Mammary epithelial cell (primary cell): ENCODE measurements around the gene CYFIP1.

ENCODE experiments used
- CTCF ChIP-seq, 2 donors: IDR thresholded peaks in 1 of 2; conservative IDR thresholded peaks in 1 of 2; 2 replicates each; pipeline ENCODE4 v1.5.1; 2011 to 2012; ENCODE audit warnings: inconsistent platforms in 2 of 2, low read length in 2 of 2, mild to moderate bottlenecking in 2 of 2, control low read depth in 1 of 2, low read depth in 1 of 2; ENCODE audit not compliant: insufficient read depth in 1 of 2; ENCODE audit errors: extremely low read depth in 1 of 2
- EZH2 ChIP-seq: IDR thresholded peaks from 2 replicates; pipeline ENCODE4 v1.6.1; 2012; ENCODE audit warnings: low read length, inconsistent platforms, borderline replicate concordance

- TF ChIP-seq CTCF (conservative IDR thresholded peaks at IDR 0.05 in 1 of 2, IDR thresholded peaks at IDR 0.05 in 1 of 2; ENCODE audit: extremely low read depth in 1 of 2, insufficient read depth in 1 of 2, low read depth in 1 of 2, low read length in 2 of 2), result no peak
- no peak for TF ChIP-seq EZH2
These were observed 31.1 kb downstream of the CYFIP1 start for GRCh38 chr15:22949074-22949547.
